NCI-H2107 treated with DMSO at 0.1 percent for 48 hours (cell line): ENCODE results near the gene AP1AR.
"Not testable (repeated sequence)": the region's sequence is repeated elsewhere in the genome, so short reads cannot be mapped to it uniquely, and the experiment has no call there.

ENCODE experiments used
- DNase-seq: peaks from one replicate; lab custom pipeline; 2025; ENCODE audit not compliant: unreplicated experiment; lab: John Stamatoyannopoulos, UW

Gene AP1AR, protein sequence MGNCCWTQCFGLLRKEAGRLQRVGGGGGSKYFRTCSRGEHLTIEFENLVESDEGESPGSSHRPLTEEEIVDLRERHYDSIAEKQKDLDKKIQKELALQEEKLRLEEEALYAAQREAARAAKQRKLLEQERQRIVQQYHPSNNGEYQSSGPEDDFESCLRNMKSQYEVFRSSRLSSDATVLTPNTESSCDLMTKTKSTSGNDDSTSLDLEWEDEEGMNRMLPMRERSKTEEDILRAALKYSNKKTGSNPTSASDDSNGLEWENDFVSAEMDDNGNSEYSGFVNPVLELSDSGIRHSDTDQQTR

DNA sequence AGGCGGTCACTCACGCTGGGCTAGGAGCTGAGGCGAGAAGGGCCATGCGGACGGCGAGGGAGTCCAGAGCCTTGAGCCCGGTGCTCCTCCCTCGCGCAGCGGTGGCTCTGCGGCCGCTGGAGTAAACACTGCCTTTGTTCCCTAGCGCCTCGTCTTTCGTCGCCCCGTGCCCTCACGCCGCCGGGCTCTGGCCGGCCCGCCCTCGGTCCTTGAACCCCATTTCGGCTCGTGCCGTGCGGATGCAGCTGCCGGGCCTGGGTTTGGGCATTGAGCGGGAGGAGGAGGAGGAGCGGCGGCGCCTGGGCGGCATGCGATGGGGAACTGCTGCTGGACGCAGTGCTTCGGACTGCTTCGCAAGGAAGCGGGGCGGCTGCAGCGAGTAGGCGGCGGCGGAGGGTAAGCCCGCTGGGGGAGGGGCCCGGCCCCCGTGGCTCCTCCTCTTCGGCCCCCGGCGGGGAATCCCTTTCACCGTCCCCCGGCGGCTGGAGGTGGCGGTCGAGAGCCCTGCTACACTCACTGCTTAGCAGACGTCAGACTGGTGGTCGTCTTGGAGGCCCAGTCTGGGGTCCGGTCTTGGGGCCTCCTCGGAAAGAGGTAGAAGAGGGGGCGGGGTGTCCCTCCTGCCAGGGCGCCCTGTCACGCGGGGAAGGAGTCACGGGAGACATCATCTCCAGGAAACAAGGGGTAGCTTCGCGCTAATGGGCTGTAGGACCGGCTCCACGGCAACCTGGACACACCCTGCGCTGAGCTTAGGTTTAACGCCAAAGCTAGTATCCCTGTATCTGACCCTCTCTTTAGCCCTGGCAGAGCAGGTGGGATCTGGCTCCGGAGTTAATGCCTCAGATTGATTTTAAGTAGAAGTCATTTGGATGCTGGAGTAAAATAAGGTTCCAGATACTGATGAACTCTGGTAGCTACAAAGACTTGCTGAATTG is at the start of gene AP1AR:
TSS of gene AP1AR (plus strand) at position 9 of the 935 bp plus-strand sequence. CDS start at position 314, 305 bp downstream.
- DNase-seq: no peak

DNA sequence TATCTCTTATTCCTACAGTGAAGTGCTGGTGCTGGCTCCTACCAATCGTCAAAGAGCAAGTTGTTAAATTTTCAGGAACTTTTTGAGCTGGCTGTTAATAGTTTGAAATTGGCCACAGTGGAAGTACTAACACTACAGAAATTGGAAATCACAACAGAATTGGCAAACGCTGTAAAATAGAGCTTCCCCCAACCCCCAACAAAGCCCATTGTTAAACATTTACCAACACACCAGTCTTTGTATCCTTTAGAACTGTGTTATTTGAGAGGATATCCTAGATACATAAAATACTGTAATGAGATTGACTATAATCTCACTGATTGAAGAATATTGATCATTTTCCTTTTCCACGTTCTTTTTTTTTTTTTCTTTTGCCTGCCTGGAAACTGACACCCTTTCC is 49.0 kb upstream of the AP1AR start:
- DNase-seq: no peak

DNA sequence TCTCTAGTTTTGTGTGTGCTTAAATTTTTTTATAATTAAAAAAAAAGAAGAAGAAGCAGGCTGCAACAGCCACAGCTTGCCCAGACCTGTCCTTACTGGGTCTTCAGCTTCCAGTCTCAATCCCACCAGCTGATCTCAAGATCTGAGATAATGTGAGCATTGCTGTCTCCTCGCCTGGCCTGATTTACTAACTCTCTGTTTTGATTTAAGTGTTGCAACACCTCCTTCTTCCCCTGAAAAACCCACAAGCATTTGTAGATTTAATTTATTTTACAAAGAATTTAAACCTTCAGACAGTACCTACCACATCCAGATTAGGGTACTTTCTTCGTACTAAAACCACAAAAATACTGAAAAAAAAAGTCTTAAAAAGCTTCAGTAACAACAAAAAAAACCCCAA is 48.3 kb upstream of the AP1AR start:
- DNase-seq: no peak

DNA sequence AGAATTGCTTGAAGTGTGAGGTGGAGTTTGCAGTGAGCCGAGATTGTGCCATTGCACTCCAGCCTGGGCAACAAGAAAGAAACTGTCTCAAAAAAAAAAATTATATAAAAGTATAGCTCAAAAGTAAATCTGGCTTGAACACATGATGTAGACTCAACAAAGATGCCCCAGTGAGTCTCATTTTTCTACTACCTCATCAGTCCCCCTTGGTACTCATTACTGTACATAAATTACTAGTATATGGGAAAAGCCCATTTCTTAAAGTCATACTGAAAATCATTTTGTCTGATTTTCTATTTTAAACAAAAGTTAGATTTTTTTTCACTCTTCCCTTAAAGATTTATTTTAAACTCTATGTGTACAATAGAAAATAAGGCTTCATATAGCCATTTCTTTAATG is 47.1 kb upstream of the AP1AR start:
- DNase-seq: no peak

DNA sequence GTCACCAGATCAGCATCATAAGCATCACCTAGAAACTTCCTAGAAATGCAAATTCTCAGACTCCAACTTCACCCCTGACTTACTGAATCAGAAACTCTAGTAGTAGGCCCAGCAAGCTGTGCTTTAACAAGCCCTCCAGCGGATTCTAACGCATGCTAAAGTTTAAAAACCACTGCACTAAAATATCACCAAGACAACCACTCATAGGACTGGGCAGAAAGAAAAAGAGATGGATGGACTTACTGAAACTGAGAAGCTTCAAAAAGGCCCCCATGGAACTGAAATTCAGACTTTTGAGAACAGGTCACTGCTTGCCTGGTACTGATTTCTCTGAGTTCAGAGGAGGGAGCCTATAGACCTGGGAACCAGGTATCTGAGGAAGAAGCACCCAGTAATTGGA is 46.3 kb upstream of the AP1AR start:
- DNase-seq: no peak

DNA sequence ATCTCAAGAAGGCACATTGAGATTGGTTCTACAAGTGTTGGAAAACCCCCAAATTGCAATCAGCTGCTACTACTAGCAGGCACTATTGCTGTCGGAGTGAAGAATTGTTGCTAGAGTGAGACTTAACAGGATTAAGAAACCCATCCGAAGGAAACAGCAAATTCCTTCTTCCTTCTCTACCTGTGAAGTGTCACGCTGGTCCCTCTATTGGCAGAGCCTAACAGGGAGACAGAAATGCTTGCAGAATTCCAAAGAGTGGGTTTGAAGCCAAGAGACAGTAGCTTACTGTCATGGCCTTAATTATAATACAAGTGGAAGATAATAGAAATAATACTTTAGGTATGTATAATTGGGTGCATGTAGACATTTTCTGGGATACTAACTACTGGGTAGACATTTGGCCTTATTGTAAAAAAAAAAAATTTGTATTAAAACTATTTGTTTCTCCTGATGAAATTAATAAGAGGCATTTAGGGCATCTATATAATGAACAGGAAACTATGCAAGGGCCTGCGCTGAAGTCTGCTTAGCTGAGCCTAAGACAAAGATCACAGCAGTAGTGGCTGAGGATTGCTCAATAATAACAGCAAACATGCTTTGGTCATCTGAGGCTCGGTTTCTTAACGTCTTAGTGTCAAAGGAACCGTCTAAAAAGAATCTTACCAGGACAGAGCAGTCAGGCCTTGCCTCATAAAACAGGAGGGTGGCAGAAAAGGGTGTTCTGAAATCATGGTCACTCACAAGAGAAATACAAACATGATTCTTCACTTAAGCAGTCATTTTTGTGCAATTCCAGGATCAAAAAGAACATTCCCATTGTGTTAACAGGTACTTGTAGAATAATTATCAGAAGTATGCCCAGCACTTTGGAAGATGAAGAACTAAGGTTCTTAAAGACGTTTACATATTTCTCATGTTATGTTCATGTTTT is 45.6 kb upstream of the AP1AR start:
- DNase-seq: no peak

DNA sequence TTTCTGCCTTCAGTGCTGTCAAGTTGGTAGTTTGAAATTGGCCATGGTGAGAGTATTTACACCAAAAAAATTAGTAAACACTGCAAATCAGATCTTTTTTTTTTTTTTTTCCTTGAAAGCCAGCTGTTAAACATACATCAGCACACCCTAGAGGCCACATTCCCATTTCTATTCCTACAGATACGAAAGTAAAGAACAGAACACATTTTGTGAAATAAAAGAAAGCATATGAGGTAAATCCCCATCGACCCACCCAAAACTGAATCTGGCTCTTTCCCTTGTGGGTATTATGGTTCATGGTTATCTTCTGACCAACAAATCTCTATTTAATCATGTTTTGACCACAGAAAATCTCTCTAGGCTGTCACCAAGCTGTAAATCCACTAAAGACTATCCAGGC is 41.8 kb upstream of the AP1AR start:
- no peak for DNase-seq

DNA sequence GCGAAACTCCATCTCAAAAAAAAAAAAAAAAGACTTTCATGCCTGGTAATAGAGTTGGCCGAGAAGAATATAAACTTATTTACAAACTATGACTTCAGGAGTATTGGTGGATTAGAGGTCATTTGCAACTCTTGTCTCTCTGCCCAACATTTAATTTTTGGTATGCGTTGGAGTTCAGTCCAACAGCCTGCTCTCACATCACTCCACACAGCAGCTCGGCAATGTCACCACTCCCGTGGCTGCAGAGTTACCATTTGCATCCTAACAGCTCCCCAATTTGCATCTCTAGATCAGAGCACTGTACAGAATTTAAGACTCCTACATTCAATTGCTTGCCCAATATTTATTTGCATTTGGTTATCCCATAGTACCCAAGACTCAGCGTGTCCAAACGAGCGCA is 40.9 kb upstream of the AP1AR start:
- DNase-seq: no peak

DNA sequence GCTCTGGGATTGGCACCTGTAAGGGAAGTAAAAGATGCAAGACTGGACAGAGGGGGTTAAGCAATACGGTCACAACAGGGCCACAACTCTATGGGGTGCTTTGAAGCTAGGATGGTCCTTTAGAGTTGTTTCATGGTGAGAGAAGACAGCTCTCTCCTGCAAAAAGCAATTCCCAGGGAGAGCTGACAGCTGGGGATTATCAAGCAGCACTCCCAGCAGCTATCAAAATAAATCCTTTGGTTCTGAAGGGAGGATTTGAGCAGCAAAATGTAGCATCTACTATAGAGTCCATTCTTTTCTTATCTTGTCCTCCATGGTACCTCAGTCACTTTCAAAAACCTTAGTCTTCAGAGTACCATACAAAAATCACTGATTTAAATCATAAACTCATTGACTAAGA is 35.1 kb upstream of the AP1AR start:
- no peak for DNase-seq

DNA sequence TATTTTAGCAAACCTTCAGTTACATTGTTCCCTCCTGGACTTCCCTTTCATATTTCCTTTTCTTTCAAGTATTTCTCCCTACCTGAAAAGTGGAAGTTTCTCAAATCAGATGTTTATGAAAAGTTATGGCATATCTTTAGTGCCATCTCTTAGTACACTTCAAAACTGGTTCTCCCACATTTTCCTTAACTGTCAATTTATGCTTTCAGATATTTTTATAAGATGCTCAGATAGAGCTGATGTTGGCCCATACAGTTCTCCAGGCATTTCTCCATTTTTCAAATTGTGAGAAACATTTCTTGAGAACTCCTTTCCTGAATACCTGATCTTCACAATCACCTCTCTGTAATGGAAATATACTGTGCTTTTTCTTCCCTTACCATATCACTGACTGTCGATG is 32.5 kb upstream of the AP1AR start:
- DNase-seq: no peak

DNA sequence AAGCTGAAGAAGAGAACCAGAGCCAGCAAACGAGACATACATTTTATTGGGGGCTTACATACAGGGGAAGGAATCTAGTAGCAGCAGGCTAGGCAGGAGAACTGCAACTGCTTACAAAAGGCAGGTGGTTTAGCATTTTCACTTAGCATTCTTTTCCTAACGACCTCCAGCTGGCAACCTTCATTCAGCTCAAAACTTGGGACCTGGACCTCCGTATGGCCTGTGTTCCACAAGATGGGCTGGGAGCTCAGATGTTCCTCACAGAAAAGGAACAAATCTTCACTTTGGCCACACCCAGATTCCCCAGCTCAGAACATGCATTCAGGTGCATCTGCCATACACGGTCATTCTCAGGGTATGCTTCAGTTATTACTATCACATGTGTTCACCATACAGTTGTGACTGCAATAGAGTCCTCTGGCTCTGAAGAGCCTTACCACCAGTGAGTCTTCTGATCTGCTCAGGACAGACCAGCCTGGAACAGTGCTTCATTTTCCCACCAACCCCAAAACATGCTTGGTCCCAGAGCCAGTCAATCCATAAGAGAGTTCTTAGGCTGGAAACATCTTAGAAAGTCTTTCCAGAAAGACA is 29.6 kb upstream of the AP1AR start:
- no peak for DNase-seq

DNA sequence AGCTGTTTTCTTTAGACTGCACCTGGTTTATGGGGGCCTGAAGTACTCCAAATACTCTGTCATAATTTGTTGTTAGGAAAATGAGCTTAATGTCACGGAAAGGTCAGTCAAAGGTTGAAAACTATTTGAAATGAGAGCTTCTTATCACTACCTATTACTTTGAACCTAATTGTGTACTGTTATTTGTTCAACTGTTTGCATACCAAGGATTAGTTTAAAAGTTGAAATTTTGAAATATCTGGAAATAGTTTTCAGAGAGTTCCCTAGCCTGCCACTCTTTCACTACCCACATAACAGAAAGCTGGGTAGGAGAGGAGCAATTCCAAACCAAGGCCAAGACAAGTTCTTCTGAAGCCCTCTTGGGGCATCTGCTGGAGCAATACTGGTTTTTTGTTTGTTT is 28.0 kb upstream of the AP1AR start:
- DNase-seq: no peak

DNA sequence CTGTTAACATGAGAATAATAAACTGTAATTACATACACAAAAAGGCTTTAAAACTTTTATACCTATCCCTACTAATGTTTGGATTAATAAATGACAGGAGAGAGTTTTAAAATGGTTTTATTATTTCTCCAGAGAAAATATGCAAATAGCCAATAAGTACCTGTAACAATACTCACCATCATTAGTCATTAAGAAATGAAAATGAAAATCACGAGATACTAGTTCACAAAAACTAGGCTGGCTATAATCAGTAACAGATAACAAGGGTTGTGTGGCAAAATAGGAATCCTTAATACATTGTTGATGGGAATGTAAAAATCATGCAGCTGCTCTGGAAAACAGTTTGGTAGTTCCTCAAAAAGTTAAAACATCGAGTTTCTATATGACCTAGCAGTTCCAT is 25.2 kb upstream of the AP1AR start:
- DNase-seq: no peak

DNA sequence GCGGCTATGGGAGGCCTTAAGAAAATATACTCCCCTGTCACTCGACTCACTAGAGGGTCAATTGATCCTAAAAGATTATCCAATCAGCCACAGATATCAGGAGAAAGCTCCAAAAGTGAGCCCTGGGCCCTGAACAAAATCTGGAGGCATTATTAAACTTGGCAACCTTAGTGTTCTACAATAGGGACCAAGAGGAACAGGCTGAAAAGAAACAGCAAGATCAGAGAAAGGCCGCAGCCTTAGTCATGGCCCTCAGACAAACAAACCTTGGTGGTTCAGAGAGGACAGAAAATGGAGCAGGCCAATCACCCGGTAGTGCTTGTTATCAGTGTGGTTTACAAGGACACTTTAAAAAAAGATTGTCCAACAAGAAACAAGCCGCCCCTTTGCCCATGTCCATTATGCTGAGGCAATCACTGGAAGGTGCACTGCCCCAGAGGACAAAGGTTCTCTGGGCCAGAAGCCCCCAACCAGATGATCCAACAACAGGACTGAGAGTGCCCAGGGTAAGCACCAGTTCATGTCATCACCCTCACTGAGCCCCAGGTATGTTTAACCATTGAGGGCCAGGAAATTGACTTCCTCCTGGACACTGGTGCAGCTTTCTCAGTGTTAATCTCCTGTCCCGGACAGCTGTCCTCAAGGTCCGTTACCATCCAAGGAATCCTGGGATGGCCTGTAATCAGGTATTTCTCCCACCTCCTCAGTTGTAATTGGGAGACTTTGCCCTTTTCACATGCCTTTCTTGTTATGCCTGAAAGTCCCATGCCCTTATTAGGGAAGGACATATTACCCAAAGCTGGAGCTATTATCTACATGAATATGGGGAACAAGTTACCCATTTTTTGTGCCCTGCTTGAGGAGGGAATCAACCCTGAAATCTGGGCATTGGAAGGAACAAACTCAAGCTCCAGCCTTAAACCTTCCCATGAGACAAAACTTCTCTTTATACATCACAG is 23.2 kb upstream of the AP1AR start:
- not testable (repeated sequence) for DNase-seq

DNA sequence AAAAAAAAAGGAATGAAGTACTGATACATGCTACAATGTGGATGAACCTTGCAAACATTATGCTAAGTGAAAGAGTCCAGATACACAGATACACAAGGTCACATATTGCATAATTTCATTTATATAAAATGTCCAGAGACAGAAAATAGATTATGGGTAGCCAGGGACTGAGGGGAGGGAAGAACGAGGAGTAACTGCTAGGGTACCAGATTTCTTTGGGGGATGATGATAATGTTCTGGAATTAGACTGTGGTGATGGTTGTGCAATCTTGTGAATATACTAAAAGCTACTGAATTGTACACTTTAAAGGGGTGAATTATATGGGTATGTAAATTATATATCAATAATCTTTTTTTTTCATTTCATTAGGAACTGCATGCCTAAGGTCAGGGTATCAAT is 20.8 kb upstream of the AP1AR start:
- DNase-seq: no peak

DNA sequence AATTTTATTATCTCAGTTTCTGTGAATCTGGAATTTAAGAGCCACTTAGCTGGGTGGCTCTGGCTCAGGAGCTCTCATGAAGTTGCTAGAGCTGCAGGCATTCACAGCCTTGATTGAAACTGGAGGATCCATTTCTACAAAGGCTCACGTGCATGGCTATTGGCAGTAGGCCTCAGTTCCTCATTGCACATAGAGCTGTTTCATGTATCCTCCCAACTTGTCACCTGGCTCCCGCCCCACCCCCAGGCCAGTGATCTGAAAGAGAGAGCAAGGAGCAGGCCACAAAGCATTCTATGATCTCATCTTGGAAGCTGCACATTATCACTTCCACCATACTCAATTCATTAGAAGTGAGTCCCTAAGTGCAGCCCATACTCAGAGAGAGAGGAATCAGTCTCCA is 18.5 kb upstream of the AP1AR start:
- DNase-seq: no peak

DNA sequence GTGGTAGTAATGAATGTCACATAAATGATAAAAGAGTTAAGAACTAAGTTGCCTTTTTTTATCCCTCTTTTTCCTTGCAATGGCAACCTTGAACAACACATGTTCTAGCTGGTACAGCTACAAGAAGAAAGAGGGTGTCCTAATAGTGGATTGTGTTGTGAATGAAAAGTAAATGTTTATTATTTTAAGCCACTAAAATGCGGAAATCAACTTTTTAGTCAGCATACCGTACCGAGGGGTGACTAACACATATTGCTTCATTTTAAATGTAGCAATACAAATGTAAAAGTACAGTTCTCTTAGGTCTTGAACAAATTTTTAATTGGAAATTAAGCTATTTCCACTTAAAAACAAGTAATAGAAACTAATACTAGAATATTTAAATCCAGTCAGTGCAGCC is 17.7 kb upstream of the AP1AR start:
- no peak for DNase-seq

DNA sequence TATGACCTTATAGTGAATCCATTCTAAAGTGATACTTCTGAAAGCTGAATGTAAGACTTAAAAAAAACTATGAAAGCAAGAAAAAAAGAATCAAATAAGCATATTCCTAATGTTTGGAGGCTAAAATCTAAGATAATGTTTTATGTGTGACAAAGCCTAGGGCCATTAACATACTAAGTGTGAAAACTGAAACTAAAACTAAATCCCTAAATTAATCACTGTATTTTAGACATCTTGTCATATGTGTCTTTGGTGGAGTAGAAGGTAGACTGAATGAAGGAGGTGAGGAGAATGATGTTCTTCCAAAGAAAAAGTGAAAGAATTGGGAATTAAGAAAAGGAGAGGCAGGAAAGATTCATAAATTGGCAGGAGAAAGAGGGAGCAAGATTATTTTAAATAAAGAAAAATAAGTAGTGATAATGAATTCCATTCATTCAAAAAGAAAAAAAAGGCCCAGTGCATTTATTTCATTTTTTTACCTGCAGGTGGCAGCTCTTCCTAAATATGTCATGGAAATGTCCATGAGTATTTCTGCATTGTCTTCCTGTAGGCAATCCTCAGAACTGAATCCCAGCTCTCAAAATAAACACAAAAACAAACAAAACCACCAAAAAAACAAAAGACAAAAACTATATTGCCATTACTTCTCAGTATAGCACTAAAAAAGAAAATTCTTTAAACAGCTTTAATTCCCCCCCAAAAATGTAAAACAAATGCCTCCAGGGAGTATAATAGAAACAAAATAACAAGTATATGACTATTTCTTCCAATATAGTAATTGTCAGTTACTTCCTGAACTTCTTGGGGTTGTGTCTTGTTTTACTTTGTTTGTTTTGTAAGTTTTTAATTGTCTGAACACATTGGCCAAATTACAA is 17.0 kb upstream of the AP1AR start:
- DNase-seq: no peak

DNA sequence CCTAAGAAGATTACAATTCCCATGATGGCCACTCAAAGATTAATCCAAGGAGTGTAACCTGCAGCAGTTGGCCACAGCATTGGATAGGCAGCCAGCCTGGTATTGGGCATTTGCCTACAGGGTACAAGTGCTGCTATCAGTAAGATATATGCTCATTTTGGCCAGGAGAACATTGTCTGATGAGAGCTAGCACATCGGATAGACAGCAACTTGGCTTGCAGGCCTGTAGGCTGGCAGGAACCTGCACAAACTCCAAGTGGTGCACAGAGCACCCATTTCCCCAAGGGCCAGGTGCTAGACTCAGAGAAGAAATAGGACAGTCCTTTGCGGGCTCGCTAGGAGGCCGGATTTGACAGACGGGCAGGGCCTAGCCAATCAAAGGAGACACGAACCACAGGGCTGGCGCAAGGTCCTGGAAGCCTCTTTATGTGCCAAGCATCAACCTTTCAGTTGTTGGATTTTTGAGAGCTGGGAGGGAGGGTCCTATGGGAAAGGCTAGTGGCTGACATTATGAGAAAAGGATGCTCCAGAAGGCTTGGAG is 11.7 kb upstream of the AP1AR start:
- no peak for DNase-seq
